GM21423 (cell line): ENCODE data around the gene UMAD1.

Experiments
- ATAC-seq: cut with Tn5 transposase; IDR thresholded peaks from one replicate; pipeline ENCODE4 v1.9.1; 2021; ENCODE audit warnings: mild to moderate bottlenecking, moderate library complexity; ENCODE audit not compliant: unreplicated experiment

UMAD1 gene

DNA sequence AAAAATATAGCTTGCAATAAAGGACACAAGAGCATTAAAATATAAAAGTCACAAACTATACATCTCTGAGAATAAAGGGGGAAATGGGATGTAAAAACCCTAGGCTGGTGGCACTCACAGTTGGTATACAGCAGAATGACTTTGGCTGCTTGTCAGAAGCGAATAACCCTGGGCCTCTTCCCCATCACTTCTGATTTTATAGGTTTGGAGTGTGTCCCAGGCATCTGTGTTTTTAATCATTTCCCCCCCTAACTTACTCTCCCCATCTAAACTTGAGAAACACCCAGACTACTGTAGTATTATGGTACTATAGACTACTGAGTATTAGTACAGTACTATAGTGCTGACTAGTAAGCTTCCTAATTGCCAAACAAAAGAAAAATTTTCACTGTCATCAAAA is 79.6 kb downstream of the UMAD1 start:
- ATAC-seq, result no peak

DNA sequence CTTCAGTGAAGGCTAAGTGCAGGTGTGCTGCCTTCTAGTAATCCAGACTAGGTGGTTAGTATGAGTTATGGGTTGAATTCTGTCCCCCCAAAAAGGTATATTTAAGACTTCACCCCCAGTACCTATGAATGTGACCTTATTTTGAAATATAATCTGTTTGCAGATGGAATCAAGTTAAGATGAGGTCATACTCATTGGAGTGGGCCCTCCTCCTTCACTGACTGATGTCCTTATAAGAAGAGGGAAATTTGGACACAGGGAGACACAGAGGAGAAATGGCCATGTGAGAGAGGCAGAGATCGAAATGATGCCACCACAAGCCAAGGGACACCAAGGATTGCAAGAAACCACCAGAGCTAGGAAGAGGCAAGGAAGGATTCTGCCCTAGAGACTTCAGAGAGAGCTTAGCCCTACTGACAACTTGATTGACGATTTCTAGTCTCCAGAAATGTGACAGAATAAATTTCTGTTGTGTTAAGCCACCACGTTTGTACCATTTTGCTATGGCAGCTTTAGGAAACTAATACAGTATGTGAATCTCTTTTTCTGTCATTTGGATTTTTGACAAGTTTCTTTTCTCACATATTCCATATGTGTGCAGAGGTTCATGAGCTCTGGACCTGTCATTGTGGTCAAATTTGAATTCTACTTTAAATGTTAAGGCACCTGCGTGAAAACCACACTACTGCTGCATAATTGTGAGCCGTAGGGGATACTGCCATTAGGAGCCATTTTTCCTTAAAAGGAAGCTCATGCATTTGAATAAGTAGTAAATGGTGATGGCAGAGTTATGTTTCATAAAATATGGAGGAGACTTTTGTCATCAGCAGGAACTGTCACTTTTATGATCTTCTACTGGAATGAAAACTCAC is 80.4 kb downstream of the UMAD1 start:
- no peak for ATAC-seq

DNA sequence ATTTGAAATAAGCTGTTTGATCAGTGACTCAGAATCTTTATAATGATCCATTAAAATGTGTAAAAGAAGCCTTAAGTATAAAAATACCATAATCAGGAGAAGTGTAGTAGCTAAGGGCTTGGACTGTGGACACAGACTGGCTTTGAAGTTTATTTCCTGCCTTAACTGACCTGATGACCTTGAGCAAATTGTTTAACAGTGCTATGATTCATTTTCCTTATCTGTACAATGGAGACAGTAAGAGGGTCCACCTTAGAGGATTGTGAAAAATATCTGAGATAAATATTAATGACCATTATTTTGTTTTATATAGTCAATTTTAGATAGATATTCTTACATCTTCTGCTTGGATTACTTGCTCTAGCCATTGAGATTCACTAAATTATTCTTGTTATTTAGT is 91.2 kb downstream of the UMAD1 start:
- ATAC-seq, result no peak

DNA sequence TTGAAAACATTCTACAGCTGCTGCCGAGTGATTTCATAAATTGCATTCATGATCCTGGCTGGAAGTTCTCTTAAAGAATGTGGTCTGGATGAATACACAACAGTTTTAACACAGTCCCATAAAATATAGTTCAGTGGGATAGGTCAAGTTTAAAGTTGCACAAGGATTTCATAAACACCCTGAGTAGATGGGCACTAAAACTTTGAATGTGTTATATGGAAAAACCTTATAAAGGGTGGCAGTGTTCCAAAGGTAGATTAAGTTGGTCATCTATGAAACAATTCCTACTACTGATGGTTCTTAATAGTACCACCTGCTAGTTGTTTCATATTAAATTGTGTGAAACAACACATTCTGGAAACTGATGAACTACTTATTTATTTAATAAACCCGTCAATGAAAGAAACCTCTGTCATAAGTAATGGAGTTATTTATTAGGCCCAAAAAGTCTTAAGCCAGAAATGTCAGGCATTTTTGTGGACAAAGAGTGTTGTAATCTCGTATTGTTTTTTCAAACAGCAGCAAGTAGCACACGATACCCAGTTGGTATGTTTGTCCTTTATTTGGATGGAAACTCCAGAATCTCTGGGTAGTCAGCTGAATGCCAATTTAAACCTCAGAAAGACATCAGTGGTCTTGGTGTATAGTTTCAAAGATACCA is 92.2 kb downstream of the UMAD1 start:
- ATAC-seq, result no peak

GRCh38 chr7:7736671-7737070 is 96.1 kb downstream of the UMAD1 start:
- ATAC-seq, result no peak

DNA sequence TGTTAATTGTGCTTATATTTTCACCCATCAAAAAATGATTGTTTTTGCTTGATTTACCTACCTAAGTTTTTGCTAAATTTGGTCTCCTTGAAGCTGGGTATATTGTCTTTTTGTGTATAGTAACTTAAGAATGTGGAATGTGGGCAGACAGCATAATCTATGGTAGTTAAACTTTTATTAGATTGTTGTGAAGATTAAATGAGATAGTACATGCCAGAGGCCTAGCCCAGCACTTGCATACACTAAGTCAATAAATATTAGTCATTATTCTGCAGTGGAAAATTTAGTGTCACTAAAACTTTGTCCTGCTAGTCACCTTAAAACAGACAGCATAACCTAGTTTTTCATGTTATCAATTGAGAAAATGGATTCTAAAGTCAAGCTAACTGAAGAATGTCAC is 97.1 kb downstream of the UMAD1 start:
- ATAC-seq, result no peak

DNA sequence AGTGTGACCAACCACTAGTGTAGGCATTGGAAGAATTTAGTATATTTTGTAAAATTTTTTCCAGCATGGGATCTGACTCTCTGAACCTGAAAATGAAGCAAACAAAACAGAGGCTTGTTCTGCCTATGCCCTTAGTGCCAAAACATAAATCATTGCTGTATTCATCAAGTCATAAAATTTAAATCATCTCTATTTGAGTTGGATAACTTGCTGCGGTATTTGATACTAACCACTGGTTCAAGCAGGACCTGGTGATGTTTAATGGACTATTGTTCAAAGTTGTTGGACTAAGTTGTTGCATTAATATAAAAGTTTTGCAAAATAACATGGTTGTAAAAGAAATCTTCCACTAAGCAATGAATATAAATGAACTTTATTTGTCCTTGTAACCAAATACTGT is 97.6 kb downstream of the UMAD1 start:
- ATAC-seq, result no peak

- no peak for ATAC-seq
These were observed 98.1 kb downstream of the UMAD1 start for GRCh38 chr7:7738622-7739021.

DNA sequence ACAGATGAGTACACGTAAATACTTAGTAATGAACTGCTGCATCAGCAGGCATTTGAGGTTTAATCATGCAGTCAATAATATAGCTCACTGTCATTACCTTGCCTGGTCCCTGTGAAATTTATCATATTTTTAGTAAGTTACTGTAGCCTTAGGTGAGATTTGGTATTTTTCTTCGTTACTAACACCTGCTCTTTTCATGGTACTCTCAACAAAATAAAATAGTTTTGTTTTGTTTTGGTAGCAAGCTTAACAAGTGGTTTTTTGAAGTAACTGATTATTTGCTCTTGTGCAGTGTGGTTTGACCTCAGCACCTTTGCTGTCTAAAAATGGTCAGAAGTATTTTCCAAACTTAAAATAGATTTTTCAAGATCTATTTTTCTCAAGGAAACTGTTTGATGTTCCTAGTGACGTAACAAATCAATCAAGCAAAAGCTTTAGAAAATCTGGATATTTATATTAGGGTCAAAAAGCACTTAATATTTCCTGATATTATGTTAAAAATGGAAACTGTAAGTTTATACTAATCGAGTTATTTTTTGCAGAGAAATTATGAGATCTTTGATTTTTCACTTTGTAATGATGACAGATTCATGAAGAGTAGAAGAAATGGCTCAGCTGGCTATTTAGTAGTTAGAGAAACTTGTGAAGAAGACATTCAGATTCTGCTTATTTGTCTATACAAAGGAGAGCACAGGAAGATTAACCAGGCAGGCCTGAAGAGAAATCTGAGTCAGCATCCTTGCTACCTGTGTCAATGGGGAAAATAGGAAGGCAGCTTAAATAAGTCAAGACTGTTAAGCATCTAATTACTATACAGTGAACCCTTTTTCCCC is 98.9 kb downstream of the UMAD1 start:
- no peak for ATAC-seq

GRCh38 chr7:7740037-7740355 is 99.4 kb downstream of the UMAD1 start:
- no peak for ATAC-seq

DNA sequence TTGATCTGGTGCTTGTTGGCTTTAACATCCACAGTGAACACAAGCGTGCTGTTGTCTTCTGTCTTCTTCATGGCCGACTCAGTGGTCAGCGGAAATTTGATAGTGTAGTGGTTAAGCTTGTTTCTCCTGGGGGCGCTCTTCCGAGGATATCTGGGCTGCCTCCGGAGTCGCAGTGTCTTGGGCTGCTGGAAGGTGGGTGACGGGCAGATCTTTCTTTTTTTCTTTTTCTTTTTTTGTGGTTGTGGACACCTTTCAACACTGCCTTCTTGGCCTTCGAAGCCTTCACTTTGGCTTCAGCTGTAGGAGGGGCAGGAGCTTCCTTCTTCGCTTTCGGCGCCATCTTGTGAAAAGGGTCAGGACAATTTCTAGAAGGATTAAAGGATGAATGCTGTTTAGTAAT is 101.7 kb downstream of the UMAD1 start:
- no peak for ATAC-seq

DNA sequence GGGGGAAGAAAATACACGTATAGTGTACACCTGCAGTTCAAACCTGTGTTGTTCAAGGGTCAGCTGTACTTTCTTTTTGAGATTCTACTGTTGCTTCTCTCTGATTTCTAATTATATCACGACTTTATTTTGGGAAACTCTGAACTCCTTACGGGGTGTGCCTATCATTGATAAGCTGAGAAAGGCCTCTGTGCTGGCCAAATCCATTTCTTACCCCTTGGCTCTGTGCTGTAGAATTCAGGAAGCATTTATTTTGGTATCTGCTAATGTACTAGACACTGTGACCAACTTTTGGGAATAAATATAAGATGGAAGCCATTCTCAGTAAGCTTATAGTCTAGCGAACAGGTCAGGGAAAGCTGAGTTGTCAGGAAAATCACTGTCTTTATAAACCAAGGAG is 104.7 kb downstream of the UMAD1 start:
- no peak for ATAC-seq

DNA sequence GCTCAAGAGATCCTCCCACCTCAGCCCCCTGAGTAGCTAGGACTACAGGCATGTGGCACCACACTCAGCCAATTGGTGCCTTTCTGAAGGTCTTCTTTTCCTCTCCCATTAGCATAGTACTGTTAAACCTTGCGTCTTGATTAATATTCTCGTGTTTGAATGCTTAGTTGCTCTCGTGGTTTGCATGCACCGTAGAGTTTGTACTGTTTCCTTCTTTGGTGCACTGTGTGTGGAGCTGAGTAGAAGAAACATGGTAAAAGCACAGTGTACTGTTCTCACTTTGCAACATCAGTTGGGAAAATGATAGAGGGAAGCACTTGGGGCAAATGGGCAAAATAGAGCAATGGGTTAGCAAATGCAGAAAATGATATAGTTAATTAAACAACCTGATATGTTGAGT is 105.4 kb downstream of the UMAD1 start:
- ATAC-seq, result no peak

DNA sequence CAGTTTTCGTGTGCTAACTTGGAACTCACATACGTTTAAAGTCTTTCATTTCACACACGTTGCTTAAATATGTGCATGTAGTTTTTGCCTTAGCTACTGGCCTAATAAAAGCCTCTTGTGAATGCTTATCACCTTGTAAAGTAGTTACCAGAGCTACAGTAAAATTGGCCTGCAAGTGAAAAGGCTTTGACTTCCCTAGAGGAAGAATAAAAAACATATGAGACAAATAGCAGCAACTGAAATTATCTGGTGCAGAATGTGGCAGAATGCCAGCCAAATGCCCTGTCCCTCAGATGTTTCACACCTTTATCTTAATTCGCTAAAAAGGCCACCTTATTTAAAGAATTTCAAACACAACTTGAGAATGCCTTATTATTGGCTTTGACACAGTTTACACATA is 105.9 kb downstream of the UMAD1 start:
- no peak for ATAC-seq

DNA sequence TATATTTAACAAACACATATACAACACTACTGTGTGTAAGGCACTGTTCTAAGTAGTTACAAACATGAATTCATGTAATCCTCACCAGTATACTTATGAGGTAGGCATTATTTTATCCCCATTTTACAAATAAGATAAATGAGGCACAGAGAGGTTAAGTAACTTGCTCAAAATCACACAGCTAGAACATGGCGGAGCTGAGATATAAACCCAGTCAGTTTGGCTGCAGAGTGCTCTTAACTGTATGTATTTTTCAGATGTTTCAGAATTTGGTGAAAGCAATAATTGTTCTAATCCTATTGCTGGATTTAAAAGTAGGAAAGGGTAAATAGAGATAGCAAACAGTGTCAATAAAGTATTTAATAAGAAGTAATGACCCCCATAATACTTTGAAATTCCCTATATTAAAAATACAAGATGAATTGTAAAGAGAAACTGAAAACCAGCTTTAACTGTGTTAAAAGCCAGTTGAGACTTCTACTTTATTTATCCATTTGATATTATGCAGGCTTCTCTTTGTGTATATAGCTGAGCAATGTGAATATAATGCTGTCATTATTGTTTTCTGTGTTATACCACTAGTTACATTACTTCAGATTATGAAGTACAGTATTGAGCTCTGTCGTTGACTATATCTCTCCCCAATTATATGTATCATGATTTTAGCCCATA is 110.2 kb downstream of the UMAD1 start:
- no peak for ATAC-seq

- no peak for ATAC-seq
These were observed 110.9 kb downstream of the UMAD1 start for GRCh38 chr7:7751243-7752092.

DNA sequence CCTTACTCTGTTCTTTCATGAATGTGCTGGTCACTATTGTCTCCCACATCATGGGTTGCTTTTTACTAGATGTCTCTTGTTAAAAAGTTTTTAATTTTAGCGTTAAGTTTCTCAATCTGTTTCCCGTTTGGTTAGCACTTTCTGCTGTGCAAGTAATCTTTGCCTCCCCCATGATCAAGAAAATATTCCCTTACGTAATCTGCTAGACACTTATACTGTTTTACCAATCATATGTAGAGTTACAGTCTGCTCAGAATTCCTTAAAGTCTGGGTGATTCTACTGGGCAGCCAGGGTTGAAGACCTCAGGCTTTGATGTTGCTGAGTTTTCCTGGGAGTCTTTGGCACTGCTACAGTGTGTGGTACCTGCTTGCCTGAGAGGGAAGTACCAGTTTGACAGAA is 116.0 kb downstream of the UMAD1 start:
- ATAC-seq, result no peak

DNA sequence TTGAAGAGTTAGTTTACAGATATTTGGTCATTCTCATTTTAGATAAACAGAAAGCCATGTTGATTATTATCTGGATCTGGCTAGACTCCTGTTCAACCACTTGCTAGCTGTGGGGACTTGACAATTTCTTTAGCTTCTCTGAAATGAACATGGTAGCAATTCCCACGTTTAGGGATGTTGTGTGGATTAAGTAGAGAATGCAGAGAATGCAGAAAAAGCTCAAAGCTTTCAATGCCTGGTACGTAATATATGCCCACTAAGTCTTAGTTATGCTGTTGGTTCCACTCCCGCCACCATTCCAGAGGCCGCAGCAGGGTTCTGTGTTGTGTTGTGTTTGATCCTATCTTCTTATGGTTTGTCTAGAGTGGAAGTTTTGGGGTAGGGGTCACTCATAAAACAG is 117.0 kb downstream of the UMAD1 start:
- ATAC-seq, result no peak

DNA sequence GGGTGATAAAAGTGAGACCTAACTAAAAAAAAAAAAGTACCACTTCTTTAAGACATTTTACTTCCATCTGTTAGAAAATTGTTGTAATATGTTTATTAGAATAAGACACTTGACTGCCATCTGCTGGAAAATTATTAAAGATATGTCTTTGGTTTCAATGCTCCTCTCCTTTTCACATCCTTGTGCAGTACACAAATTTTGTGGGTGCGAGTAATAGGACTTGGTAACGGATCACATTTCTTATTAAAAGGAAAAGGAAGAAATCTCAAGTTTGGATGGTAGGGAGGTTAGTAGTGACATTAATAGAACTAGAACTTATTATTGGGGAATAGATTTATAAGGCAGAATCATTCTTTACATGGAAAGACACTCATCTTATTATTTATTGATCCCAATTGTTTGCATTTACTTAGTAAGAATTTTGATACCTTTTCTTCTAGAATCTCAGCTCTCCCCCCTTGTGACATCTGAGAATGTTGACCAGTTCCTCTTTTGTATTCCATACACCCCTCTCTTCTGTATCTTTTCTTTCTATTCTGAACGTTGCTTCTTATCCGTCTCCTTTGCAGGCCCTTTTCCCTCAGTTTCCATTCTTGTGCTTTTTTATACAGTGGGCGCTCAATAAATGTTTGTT is 120.9 kb downstream of the UMAD1 start:
- no peak for ATAC-seq
